GM19238 (cell line): ENCODE data around the gene PALD1.

Experiments used
- DNase-seq: peaks from one replicate; pipeline ENCODE4 v3.0.0; 2011; ENCODE audit warnings: low spot score; ENCODE audit not compliant: insufficient read length

Gene PALD1

DNA sequence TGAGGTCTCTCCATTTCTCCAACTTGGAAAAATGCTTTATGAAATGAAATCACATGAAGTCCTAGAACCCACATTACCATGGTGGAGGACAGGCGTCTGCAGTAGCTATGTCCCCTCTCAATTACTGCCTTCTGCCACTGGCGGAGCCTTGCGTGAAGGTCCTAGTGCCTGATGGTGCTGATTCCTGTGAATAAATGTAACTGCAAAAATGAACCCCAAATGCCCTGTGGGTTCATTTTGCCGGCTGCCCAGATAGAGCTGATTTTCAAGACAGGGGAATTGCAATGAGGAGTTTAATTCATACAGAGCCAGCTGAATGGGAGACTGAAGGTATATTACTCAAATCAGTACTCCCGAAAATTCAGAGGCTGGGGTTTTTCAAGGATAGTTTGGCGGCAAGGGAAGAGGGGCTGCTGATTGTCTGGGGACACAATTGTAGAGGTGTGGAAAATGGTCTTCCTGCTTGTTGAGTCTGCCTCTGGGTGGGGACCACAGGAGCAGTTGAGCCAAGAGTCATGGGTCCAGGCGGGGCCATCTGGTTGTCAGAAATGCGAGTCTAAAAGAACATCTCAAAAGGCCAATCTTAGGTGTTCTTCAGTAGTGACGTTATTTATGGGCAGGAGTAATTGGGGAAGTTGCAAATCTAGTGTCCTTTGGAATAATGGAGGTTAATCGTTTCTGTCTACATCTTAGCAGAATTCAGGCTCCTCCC lies 110.4 kb downstream of the PALD1 start:
- DNase-seq: no peak

DNA sequence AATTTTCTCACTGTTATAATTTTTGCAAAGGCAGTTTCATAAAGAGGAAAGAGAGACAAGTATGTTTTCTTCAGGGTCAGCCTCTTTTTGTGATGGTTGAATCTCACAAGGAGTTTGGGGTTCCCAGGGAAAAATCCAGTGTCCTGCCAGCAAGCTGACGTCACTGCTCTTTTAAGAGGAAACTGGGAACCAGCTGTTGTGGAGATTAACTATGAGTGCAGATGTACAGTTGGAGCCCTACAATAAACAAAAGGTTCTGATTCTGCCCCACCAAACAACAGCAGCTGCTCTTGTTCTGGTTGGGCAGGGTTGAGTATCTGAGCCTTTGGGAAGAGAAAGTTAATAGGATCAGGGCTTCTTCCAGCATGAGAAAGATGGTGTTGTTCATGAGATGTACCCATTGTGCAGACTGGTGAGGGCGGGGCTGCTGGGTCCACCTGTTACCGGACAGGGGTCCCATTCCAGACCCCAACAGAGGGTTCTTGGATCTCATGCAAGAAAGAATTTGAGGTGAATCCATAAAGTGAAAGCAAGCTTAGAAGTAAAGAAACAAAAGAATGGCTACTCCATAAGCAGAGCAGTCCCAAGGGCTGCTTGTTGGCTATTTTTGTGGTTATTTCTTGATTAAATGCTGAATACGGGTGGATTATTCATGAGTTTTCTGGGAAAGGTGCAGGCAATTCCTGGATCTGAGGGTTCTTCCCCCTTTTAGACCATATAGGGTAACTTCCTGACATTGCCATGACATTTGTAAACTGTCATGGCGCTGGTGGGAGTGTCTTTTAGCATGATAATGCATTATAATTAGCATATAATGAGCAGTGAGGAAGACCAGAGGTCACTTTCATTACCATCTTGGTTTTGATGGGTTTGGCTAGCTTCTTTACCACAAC lies 111.4 kb downstream of the PALD1 start:
- no peak for DNase-seq

DNA sequence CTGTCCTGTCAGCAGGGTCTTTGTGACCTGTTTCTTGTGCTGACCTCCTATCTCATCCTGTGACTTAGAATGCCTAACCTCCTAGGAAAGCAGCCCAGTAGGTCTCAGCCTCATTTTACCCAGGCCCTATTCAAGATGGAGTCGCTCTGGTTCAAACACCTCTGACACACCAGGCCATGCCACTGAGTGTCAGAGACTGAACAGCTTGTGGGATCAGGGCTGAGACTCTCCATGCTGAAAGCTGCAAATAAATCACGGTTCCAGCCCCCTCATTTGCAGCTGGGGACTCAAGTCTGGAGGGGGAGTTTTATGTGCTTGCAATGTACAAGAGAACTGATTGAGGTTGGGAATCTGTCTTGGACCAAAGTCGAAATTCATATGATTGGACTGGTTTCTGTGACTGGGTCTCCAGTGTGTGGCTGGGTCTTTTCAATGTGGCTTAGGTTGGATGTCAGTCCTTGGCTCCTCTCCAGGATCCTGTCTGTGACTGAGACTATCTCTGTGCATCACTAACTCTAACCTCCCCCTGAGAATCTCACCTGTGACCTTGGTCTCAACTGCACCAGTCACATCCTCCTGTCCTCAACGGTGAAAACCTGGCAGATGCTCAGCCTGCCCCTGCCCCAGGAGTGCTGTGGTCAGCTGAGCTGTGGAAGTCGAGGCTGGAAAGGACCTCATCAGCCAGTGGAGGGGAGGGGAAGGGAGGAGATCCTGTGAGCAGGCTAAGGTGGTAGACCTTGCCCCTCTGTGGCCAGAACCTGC lies 112.3 kb downstream of the PALD1 start:
- no peak for DNase-seq

DNA sequence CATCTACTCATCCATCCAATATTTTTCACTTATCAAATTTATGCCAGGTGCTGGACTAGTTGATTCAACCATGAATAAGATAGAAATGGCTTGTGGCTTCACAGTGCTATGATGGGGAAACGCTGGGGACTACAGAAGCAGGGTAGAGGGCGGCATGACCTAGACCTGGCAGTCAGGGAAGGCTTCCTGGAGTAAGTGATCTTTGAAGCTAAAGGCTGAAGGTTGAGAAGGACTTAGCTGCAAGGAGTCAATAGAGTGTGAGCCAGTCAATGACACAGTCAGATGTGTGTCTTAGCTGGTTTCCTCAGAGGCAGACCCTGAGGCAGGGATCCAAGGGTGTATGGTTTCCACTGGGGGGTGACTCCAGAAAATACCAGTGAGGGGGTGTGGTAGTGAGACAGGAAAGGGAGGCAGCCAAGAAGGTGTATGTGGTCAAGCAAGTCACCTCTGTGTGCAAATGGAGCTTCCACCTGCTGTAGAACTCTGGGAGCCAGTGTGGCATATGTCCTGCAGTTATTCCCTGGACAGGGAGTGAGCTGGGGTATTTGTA lies 113.7 kb downstream of the PALD1 start:
- no peak for DNase-seq

DNA sequence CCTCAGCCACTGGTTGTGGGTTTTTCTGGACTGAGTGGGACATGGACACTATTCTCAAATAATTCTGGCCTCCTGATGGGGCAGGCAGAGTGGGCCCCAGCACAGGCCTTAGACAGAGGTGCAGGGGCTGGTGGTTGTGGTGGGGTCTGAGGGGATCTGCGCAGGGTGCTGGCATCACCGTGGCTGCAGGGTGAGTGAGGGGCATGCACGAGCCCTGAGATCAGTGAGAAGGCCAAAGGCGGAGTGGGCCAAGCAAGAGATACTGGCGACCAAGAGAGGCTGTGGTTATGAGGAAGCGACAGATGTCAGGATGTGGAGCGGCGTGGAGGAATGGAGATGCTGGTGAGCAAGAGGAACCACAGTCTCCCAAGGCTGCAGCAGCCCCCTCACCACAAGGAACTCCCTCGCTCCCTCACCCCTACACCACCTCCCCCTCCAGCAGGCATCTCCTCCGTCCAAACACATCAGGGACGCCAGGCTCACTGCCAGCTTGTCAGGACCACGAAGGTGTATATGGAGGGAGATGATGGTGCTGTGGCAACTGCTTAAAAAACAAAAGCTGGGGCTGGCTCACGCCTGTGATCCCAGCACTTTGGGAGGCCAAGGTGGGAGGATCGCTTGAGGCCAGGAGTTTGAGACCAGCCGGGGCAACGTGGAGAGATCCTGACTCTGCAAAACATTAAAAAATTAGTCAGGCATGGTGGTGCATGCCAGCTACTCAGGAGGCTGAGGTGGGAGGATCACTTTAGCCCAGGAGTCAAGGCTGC lies 114.4 kb downstream of the PALD1 start:
- no peak for DNase-seq

DNA sequence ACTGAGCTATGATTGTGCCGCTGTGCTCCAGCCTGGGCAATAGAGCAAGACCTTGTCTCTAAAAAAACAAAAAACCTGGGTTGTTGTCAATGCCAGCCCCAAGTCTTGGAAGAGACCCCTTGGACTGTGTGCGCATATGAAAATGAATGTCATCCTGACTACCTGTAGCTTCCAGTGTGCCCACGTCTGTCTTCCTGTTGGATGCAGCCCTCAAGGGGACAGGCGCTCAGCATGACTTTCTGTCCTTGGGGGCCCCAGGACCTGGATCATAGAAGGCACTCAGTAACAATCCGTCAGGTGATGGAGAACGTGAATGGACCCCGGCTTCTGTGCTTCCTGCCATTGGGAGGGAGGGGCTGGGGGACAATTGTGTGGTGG lies 114.9 kb downstream of the PALD1 start:
- DNase-seq: no peak

DNA sequence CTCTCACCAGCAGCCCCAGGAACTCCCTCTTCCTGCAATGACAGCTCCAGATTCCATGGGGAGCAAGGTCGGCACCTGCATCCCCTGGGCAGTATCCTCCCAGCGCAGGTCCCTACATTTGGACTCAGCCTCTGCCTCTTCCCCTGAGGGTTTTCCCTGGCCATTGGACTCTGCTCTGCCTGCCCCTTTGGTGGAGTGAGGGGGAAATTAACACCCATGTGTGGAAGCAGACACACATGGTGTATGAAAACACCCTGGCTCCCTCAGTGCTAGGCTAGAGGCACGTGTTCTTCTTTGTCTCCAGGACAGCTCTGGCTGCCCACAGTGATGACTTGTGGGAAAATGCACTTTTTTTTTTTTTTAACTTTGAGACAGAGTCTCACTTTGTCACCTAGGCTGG lies 115.6 kb downstream of the PALD1 start:
- DNase-seq: no peak

DNA sequence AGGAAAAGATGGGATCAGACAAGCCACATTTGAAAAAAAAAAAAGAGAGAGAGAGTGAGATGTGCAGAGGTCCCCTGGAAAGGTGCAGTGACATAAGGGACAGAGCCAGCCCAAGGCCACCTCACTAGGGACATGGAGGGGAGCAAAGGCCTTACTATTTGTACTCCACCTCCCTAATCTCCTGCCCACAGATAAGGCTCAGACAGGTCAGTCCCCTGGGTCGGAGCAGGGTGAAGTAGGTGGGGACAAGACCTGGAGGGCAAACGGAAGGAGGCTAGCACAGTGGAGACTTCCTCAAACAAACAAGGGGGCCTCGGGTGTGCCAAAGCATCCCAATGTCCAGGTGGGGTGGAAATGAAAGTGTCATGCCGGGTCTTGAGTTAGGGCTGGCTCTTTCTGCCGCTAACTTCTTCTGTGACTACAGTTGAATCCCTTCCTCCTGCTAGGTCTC lies 117.0 kb downstream of the PALD1 start:
- DNase-seq: no peak

DNA sequence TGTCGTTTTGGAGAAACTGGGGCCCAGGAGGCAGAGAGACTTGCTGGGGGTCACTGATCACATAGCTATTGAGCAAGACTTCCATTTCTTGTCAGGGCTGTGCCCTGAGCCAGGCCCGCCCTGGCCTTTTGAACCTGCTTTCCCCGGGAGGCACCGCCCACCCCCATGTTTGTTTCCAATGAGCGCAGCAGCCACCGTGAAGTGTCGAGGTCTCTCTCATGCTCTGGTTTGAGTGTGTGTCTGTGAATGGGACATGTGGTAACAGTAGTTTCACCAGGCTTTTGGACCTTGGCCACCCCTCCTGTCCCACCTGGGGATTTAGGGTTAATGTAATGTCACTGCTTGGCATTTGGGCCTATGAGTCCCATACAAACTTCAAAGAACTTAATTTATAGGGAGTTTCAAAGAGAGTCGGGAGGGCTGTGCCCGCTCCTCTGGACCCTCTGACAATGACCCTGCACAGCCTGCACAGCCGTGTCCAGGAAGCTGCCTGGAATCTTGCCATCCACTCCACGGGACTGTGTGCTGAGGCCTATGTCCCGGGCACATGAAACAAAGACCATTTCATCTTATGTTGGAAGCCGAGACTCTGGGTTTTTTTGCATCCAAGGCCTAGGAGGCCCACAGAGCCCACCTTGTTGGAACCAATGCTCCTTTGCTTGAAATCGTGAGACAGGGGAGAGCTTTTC lies 117.7 kb downstream of the PALD1 start:
- no peak for DNase-seq

DNA sequence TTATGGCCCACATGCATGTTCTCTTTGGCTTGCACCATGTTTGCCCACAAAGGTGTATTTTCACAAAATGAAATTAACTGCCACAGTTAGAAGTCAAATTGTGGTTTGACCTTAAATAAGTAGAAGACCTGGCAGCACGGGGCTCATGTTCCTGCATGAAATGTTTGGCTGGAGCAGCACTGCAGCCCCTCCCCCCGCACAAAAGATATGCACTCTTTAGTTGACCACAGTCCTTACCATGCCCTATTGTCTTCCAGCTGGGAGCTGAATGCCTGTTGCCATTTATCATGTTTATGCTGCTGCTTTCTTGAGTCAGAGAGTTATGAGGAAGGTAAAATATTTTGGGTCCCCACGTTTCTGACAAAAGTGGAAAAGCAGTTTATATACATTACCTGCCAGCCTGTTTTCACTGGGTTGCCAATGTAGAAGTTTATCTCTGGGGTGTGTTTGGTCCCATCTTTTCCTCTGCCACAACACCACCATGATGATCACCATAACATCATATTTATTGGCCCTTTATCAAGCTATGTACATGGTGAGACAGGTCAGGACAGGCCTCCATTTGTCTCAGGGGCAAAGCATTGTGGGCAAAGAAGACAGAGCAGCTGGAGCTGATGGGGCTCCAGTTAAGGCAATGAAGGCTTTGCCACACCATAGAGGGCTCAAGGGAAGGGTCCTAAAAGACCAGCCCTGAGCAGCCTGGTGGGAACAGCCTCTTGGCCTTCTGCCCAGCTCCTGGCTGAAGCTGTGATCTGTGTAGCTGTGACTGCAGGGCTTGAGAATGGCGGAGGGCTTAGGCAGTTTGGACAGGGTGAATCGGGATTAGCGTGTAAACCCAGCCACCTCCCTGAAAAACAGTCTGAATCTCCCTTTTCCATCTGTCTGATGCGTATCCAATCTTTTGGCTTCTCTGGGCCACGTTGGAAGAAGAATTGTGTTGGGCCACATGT lies 118.6 kb downstream of the PALD1 start:
- DNase-seq: no peak

DNA sequence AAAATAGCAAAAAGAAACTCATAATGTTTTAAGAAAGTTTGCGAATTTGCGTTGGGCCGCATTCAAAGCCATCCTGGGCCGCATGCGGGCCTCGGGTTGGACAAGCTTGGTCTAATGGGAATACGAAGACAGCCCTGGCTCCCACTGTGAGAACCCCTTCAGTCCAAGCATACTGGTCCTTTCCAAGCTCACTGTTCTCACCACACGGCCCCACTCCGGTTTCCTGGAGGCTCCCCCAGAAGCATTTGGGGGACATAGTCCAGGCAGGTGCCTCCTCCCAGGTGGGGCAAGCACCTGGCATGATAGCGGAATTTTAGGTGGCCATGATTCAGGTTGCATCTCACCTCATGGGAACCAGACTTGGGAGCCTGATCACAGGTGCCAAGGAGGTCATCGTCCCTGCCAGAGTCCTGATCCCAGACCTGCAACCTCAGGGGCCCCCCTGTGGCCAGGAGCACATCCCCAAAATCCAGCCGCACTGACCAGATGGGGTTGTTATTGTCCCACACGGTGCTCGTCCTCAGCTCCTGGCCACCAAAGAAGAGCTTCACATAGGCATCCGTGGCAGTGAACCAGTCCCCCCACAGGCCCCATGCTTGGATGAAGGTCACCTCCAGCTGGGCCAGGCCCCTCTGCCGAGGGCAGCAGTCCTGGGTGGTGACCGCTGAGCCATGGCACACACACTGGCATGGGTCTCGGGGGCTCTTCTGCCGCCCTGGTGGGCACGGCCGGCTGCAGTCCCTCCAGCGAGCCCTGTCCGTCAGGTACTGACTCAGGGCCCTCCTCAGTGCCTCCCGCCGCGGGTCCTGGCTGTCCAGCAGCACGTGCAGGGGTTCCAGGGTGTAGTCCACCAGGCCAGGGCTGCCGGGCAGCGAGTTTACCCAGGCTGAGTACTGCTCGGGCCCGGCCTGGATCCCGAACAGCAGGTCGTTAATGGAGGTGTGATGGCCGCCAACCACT lies 119.6 kb downstream of the PALD1 start:
- DNase-seq: no peak

DNA sequence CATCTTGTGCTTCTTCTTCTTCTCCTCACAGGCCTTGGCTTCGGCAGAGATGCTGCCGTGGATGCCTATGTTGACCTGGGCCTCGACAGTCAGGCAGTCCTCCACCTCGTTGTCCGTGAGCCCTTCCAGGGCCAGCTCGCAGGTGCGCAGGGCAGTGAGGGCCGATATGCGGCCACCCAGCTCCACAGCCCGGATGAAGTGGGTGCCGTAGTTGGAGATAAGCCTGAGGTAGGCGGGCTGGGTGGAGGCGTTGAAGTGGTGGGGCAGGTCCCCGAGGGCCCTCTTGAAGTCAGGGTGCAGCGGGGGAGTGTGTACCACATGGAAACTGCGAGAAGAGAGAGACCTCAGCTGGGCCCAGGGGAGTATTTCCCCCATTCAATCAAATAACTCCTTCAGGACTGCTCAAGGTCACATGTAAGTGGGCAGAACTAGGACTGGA lies 120.3 kb downstream of the PALD1 start:
- DNase-seq: no peak

DNA sequence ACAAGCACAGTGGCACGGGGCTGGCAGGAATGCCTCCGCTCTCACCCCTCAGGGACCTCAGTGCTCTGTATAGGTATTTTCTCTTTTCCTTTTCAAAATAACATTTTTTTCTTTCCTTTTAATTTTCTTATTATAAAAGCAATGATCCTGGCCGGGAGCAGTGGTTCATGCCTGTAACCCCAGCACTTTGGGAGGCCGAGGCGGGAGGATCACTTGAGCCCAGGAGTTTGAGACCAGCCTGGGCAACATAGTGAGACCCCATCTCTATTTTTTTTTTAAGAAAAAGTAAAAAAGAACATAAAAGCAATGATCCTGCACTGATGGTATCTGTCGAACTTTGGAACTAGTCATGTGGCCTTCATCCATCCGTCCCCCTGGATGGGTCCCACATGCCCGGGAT lies 120.8 kb downstream of the PALD1 start:
- no peak for DNase-seq

DNA sequence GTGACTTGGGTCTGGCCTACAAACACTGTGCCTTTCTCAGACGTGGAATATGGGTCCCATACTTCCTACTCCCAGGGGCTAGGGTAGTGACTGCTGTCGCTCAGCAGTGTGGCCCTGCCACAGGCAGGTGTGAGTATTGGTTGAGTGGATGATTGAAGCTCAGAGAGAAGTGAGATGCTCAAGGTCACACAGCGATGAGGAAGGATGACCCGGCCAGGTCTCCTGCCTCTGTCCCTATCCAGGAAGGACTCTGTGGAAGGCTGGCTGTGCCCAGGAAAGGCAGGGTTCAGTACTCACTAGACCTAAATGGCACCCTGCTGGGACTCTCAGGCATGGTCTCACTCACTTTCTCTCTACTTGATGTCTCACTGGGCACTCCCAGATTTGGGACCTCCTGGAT lies 121.2 kb downstream of the PALD1 start:
- no peak for DNase-seq

DNA sequence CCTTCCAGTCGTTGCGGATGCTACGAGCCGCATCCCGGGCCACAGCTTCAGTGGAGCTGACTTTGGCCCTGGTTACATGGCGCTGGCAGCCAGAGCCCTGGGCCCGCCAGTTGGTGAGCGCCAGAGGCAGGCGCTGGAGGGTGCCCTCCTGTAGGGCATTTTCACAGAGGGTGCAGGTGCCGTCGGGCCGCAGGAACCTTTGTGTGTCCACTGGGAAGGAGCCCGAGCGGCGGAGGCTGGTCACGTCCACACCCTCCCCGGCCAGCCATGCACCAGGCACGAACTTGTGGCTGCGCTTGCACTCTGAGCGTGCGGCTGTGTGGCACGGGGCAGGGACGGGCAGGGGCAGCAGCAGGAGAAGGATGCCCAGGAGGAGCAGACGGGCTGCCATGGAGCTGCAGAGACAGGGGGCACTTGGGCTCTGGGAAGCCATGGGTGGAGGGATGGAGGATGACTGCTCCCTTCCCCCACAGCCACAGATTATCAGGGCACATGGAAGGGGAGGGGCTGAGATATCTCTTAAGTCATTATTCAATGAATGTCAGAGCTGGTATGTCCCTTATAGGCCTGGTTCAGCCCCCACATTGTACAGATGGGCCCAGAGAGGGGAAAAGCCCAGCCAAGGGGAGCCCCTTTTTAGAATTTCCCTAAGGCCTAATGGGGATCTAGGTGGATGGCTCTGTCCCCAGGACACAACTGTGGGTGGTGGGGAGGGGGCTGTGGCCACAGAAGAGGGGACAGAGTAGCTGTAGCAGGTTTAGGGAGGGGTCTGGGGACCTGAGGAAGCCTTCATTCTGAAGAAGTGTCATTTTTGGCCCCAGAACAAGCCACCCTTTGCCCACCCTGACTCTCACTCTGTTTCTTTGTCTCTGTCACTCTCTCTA lies 122.2 kb downstream of the PALD1 start:
- DNase-seq: no peak

DNA sequence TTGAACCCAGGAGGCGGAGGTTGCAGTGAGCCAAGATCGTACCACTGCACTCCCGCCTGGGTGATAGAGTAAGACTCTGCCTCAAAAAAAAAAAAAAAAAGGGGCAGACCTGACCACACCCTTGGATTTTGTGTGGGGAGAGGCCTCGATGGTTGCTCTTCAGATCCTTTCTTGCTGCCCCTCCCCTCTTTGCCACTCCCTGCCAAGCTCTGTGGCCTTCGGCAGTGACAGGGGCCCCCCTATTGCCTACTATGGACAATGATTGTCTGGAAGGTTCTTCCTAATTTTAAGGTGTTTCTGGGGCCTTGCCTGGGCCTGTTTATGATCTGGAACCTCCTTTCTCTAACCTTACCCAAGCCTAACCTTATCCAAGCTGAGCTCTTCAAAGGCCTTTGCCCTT lies 123.2 kb downstream of the PALD1 start:
- DNase-seq: no peak
